SK-N-MC (cell line): ENCODE data around the gene IGFN1.

Experiments
- DNase-seq: peaks from one replicate; pipeline ENCODE4 v3.0.0-alpha.2; 2011; ENCODE audit warnings: low read depth, low spot score
- H3K27ac ChIP-seq: fragments of 200-600 bp; sonication (generic); 2 replicates; pipeline ENCODE4 v1.5.1; 2016; ENCODE audit warnings: mixed run types
- H3K36me3 ChIP-seq: fragments of 200-600 bp; sonication (generic); 2 replicates; pipeline ENCODE4 v1.6.1; 2017; ENCODE audit warnings: antibody characterized with exemption, low read length, mixed read lengths; ENCODE audit not compliant: insufficient read depth
- H3K4me3 ChIP-seq: fragments of 200-600 bp; sonication (generic); 2 replicates; pipeline ENCODE4 v1.5.1; 2016
- H3K9ac ChIP-seq: fragments of 200-600 bp; sonication (generic); 2 replicates; pipeline ENCODE4 v1.8.0; 2017; ENCODE audit warnings: mixed run types, mixed read lengths; ENCODE audit not compliant: insufficient read length
- H3K9me3 ChIP-seq: fragments of 200-600 bp; sonication (generic); 2 replicates; pipeline ENCODE4 v1.6.1; 2017; ENCODE audit warnings: low read depth, mild to moderate bottlenecking, antibody characterized with exemption, low read length, moderate library complexity, mixed read lengths
- EZH2 ChIP-seq: fragments of 200-600 bp; sonication (generic); IDR thresholded peaks from one replicate; pipeline ENCODE4 v1.6.1; 2017; ENCODE audit warnings: antibody characterized with exemption
- FOXP2 ChIP-seq: optimal IDR thresholded peaks from 2 replicates; pipeline ENCODE3; 2011; ENCODE audit warnings: mild to moderate bottlenecking, moderate library complexity; ENCODE audit not compliant: insufficient read depth; ENCODE audit errors: extremely low read length, control extremely low read depth
- POLR2AphosphoS5 ChIP-seq: IDR thresholded peaks from 2 replicates; pipeline ENCODE4 v1.6.1; 2012; ENCODE audit warnings: mild to moderate bottlenecking, low read depth, low read length, borderline replicate concordance

The IGFN1 gene

DNA sequence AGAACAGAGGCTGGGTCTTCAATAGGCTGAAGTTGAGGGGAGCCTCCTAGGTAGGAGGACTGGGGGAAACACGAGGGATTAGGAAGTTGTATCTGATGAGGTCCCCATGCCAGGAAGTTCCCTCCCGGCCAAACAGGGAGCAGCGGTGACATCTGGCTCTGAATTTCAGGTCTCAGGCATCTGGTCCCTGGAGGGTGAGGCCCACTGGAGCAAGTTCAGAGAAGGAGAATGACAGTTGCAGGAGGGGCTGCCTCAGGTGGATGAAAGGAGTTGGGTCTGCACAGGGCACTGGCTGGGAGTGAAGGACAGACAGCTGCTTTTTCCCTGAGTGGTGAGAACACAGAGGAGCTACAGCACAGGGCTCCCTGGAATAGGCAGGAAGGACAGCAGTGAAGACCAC, 45.5 kb upstream of the IGFN1 start:
- DNase-seq: no peak
- H3K36me3 ChIP-seq: peaks cover 84% of the 10 kb centered on the region
- TF ChIP-seq FOXP2: no peak
- TF ChIP-seq POLR2AphosphoS5: no peak
- no peak for TF ChIP-seq EZH2
- no peak overlapping the region for H3K4me3 ChIP-seq
- H3K27ac ChIP-seq: no peak overlapping the region
- no peaks in the 10 kb centered on the region for H3K9me3 ChIP-seq
- H3K9ac ChIP-seq: no peak overlapping the region

DNA sequence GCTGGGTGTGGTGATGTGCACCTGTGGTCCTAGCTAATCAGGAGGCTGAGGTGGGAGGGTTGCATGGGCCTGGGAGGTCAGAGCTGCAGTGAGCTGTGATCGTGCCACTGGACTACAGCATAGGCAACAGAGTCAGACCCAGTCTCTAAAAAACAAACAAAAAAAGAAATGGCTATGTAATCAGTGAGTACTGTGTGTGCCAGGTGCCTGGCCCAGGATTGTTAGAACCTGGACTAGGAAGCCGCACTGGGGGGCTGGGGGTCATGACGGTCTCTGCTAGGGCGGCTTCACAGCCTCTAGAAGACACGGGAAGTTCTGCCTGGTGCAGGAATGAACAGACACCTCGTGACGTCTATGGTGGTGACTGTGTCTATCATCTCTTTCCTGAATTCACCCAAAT, 44.8 kb upstream of the IGFN1 start:
- no peaks in the 10 kb centered on the region for H3K9me3 ChIP-seq
- H3K9ac ChIP-seq: no peak overlapping the region
- no peak for TF ChIP-seq EZH2
- TF ChIP-seq POLR2AphosphoS5: no peak
- TF ChIP-seq FOXP2: no peak
- peaks cover 87% of the 10 kb centered on the region for H3K36me3 ChIP-seq
- H3K4me3 ChIP-seq: no peak overlapping the region
- DNase-seq: no peak
- H3K27ac ChIP-seq: no peak overlapping the region

DNA sequence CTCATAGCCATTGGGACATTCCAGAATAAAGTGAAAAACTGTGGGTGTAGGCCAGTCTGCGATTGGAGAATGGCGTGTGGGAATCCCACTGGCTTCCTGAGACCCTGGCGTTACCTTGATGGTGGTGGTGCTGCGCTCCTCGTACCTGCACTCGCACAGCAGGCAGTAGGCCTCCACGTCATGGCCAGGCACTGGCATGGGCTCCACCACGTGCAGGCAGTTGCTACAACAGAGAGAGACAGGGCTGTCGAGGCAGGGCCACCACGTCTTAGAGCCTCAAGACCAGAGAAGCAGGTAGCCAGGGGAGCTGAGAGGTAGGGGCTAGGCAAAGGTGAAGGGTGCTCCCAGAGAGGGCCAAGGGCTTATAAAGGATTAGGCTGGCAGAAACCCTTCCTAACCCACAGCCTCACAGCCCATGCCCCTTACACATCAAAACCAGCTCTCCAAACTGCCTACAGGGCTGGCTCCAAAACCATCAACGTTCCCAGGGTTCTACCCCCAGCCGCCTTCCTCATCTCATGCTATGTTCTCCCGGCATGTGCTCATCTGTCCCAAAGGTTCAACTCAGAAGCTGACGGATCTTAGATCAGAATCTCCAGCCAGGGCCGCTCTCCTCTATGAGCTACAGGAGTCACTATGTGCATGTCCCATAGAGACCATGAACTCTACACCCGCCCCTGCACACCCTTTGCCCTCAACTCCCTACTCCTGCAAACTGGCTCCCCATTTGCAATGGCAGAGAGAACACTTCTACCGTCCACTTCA, 43.8 kb upstream of the IGFN1 start:
- Histone ChIP-seq H3K36me3 (peaks cover 88% of the 10 kb centered on the region), H3K4me3 (no peak overlapping the region), H3K9me3 (no peaks in the 10 kb centered on the region), H3K27ac (no peak overlapping the region), H3K9ac (no peak overlapping the region)
- no peak for DNase-seq
- no peak for TF ChIP-seq EZH2
- no peak for TF ChIP-seq FOXP2
- no peak for TF ChIP-seq POLR2AphosphoS5

DNA sequence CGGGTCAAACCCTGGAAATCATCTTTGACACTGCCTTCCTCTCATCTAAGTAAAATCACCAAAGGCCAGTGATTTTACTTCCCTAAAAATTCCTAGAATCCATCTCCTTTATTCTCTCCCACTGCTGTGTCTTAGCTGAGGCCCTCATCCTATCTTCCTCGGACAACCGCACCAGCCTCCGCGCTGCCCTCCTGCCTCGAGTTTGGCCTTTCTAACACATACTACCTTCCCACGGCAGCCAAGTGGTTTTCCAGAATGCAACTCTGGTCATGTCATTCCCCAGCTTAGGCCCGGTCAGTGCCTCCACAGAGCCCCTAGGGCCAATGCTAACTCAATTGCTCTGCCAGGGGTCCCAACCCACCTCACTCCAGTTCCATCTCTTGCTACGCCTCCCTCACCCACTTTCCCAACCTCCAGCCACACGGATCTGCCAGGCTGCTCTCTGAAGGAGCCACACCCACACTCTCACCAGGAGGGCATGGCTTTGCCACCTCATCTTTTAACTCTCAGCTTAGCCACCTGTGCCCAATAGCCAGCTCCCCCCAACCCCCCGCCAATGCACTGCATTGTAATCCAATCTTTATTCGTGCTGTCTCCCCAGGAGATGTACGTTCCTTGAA, 43.1 kb upstream of the IGFN1 start:
- TF ChIP-seq POLR2AphosphoS5: no peak
- no peak for TF ChIP-seq EZH2
- no peak for TF ChIP-seq FOXP2
- Histone ChIP-seq H3K4me3 (no peak overlapping the region), H3K9ac (no peak overlapping the region), H3K27ac (no peak overlapping the region), H3K36me3 (peaks cover 88% of the 10 kb centered on the region), H3K9me3 (no peaks in the 10 kb centered on the region)
- DNase-seq: no peak

DNA sequence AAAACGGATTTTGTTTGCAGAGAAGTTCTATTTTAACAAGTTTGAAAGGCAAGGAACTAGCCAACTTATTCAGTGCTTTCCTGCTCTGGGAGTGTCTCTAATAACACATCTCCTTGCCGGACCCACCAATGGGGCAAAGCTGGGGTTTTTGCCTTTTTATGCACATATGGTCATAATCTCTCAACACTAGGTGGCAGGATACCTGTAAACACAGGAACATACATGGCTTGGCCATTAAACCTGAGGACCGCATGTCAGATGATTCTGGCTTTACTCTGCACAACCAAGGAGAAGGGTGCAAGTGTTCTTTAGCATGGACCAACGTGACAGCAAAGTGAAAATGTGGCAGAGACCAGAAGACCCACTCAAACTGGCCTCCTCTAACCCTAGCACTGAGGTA, 41.2 kb upstream of the IGFN1 start:
- Histone ChIP-seq H3K36me3 (peaks cover 72% of the 10 kb centered on the region), H3K27ac (no peak overlapping the region), H3K9me3 (no peaks in the 10 kb centered on the region), H3K9ac (no peak overlapping the region), H3K4me3 (no peak overlapping the region)
- DNase-seq: no peak
- TF ChIP-seq POLR2AphosphoS5 (no peak), FOXP2 (no peak), EZH2 (no peak)

DNA sequence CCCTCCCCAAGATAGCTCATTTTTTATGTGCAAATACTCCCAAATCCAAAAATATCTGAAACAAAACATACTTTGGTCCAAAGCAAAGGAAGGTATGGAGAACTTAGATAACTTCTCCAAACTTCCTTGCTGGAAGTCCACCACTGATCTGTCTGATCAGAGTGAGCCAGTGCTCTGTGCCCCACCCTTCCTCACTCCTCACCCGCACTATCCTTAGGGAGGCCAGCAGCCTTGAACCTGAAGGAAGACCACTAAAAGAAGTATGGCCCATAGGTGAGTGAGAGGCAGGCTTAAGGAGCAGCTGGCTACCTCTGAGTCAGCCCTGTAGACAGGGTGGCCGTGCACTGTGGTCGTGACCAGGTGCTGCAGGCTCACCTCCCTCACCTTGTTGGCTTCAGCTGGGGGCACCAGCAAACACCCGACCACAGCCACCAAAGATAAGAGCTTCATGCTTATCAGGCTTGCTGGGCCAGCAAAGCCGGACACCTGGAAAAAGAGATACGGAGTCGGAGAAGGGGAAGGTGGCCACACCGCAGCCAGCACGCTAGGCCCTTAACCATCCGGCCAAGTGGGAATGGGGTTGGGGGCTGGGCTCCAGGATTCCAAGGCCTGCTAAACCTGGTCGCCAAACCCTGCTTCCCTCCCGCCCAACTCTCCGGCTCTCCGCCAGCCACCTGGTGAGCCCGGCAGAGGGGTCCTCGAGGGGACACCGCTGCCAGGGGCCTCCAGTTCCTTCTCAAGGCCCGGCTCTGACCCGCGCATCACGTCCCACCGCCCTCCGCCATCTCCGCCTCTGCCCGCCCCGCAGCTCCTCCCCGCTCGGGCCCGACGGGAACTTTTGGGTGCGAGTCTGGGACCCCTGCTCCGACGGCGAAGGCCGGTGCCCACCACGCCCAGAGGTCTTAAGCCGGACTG, 36.9 kb upstream of the IGFN1 start:
- no peak overlapping the region for H3K27ac ChIP-seq
- DNase-seq: no peak

DNA sequence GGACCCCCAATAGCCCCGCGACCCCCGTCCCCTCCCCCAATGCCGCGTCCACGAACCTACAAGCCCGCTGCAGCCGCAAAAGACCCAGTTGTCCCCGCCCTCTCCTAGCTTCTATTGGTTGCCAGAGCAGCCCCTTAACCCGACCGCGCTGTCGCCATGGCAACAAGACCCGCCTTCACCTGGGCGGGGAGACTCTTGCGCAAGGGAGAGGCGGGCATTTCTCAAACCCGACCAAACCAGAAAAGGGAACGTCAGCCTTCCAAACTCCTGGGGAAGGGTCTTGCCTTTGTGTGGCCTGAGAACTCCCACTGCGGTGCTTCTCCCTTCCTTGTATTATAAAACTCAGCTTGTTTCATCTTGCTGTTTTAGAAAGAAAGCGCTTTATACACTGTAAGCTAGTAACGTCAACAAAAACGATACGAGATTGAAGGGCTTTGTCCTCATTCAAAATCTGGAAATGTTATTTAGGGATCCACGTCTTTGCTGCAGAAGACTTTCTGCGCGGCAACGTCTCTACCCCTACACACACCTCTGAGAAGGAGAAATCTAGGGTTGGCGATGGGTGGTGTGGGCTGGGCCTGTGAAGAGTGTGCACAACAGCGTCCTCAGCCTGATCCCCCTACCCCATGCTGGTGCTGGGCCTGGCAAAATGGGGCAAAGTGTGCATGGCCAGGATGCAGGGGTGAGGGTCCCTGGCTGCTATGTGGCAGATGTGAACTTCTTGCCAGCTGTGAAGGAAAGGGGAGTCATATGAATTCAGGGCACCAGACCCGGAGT, 36.0 kb upstream of the IGFN1 start, which contains the start of gene TMEM9:
Gene TMEM9 (minus strand): TSS at position 86 of the 777 bp plus-strand sequence. CDS start 551 bp downstream, outside the sequence.
- TF ChIP-seq EZH2 (no peak), POLR2AphosphoS5 (peak; percentile 60), FOXP2 (no peak)
- no peaks in the 10 kb centered on the region for H3K9me3 ChIP-seq
- peak within 1 kb of the TSS; percentile 95 for H3K4me3 ChIP-seq
- peak within 1 kb of the TSS; percentile 78 for H3K9ac ChIP-seq
- peaks cover 30% of the 10 kb centered on the region for H3K36me3 ChIP-seq
- peak; percentile 73 for DNase-seq
- peak within 1 kb of the TSS; percentile 82 for H3K27ac ChIP-seq

More for the DNA sequence above, 36.9 kb upstream of the IGFN1 start:
- Histone ChIP-seq H3K4me3 (peak overlapping the region; percentile 95), H3K36me3 (peaks cover 38% of the 10 kb centered on the region), H3K9me3 (no peaks in the 10 kb centered on the region), H3K9ac (peak overlapping the region; percentile 78)
- TF ChIP-seq EZH2 (no peak), POLR2AphosphoS5 (no peak), FOXP2 (no peak)

DNA sequence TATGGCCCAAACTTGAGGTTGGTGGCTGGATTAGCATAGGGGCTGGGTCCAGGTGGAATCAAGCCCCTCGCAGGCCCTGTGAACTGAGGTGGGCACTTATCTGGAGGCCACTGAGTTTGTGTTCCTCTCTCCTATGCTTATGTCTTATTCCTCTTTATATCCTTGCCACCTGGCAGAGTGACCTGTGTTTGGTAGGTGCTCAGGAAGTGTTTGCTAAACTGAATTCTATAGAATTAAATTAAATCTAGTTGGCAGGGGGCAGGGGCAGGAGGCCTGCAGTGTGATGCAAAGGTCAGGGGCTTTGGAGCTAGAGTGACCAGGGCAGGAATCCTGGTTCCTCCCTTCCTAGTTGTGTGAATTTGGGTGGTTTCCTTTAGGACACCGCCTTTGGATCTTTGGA, 35.3 kb upstream of the IGFN1 start:
- DNase-seq: no peak
- no peak overlapping the region for H3K27ac ChIP-seq
- peaks cover 24% of the 10 kb centered on the region for H3K36me3 ChIP-seq
- no peak for TF ChIP-seq POLR2AphosphoS5
- no peak for TF ChIP-seq EZH2
- no peak for TF ChIP-seq FOXP2
- H3K4me3 ChIP-seq: no peak overlapping the region
- H3K9me3 ChIP-seq: no peaks in the 10 kb centered on the region
- H3K9ac ChIP-seq: no peak overlapping the region
